Sigmoid colon (tissue), 7 donors: ENCODE measurements around the gene ARMC2. TPM values are rescaled to one million over a fixed set of nuclear protein-coding genes. Genes with fewer than 3 reads are reported as not detected.

Experiments
- DNase-seq: peaks from one replicate; pipeline ENCODE4 v3.0.0-alpha.2; 2019
- H3K27ac ChIP-seq, 4 donors: fragments of 200-600 bp; sonication (generic); one replicate each; pipeline ENCODE4 v1.5.1; 2016 to 2019; ENCODE audit warnings: mild to moderate bottlenecking in 1 of 4
- H3K27me3 ChIP-seq, 3 donors: fragments of 200-600 bp; sonication (generic); one replicate each; pipeline ENCODE4 v1.5.1; 2019; ENCODE audit warnings: mild to moderate bottlenecking in 1 of 3
- H3K36me3 ChIP-seq, 4 donors: fragments of 200-600 bp; sonication (generic); one replicate each; pipeline ENCODE4 v1.5.1; 2016 to 2019
- H3K4me1 ChIP-seq, 4 donors: fragments of 200-600 bp; sonication (generic); one replicate each; pipeline ENCODE4 v1.5.1; 2017 to 2019
- H3K4me3 ChIP-seq, 4 donors: fragments of 200-600 bp; sonication (generic); one replicate each; pipeline ENCODE4 v1.5.1; 2017 to 2019; ENCODE audit warnings: mild to moderate bottlenecking in 2 of 4, moderate library complexity in 1 of 4
- H3K9me3 ChIP-seq, 4 donors: fragments of 200-600 bp in 3 of 4; sonication (generic) in 3 of 4; one replicate each; pipeline versions ENCODE4 v1.5.1 to v1.6.1; 2013 to 2019
- EP300 ChIP-seq, 4 donors: sonication (generic); formaldehyde crosslinking; IDR thresholded peaks; one replicate each; pipeline ENCODE4 v1.6.1; 2017; ENCODE audit warnings: antibody characterized with exemption in 4 of 4
- POLR2A ChIP-seq, 2 donors: fragments of 450-650 bp; IDR thresholded peaks; one replicate each; pipeline ENCODE4 v1.6.1; 2016; ENCODE audit warnings: antibody characterized with exemption in 2 of 2, mild to moderate bottlenecking in 2 of 2, moderate library complexity in 2 of 2
- POLR2AphosphoS5 ChIP-seq, 4 donors: sonication (generic); formaldehyde crosslinking; IDR thresholded peaks; one replicate each; pipeline ENCODE4 v1.6.1; 2017; ENCODE audit warnings: antibody characterized with exemption in 4 of 4
- WGBS, 2 donors: extraction: QIAGEN DNeasy Blood & Tissue Kit; methylation state at CpG; one replicate each; pipeline ENCODE4 v1.1.7; 2013; 5-methylcytosine and 5-hydroxymethylcytosine counted together
- intact Hi-C: fragments of 100-400 bp; cut with DNase I; formaldehyde crosslinking; loops from one replicate; pipeline ENCODE4 v1.15.1; 2023
- polyA plus RNA-seq, 3 donors: library from polyadenylated mRNA; stranded (reverse); fragments of 200-250 nt; gene quantifications; one replicate each; pipeline ENCODE4 v1.2.3, GENCODE V29; 2013
- total RNA-seq, 4 donors: library from RNA; depleted of rRNA; stranded (reverse); fragments of >200 nt; gene quantifications; one replicate each; pipeline ENCODE4 v1.1.0, GENCODE V29; 2016
- TF ChIP-seq, protein P1 (sequence below), 4 experiments: fragments of 450-650 bp in 3 of 4; fragments of 200-600 bp in 1 of 4; IDR thresholded peaks; one replicate each; pipeline ENCODE4 v1.5.1; 2016 to 2019; ENCODE audit warnings: antibody characterized with exemption in 4 of 4, mild to moderate bottlenecking in 3 of 4, moderate library complexity in 2 of 4
- donor health status: healthy with polysubstance abuse.
- donor health status: Bipolar disorder and iron deficiency.
- donor health status: healthy.

Gene ARMC2
- total and polyA plus RNA-seq, 7 donors = under 0.01 to 8.6 (median 2.5) TPM

GRCh38 chr6:109009236-109009961 is 161.2 kb downstream of the ARMC2 start:
- TF ChIP-seq, protein P1, sequence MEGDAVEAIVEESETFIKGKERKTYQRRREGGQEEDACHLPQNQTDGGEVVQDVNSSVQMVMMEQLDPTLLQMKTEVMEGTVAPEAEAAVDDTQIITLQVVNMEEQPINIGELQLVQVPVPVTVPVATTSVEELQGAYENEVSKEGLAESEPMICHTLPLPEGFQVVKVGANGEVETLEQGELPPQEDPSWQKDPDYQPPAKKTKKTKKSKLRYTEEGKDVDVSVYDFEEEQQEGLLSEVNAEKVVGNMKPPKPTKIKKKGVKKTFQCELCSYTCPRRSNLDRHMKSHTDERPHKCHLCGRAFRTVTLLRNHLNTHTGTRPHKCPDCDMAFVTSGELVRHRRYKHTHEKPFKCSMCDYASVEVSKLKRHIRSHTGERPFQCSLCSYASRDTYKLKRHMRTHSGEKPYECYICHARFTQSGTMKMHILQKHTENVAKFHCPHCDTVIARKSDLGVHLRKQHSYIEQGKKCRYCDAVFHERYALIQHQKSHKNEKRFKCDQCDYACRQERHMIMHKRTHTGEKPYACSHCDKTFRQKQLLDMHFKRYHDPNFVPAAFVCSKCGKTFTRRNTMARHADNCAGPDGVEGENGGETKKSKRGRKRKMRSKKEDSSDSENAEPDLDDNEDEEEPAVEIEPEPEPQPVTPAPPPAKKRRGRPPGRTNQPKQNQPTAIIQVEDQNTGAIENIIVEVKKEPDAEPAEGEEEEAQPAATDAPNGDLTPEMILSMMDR (IDR thresholded peaks at IDR 0.05) = peak in 1 of 4 experiments; percentile 27
- no peak for TF ChIP-seq EP300 (IDR thresholded peaks at IDR 0.05)
- TF ChIP-seq POLR2AphosphoS5 (IDR thresholded peaks at IDR 0.05) = peak; percentile 80 to 93 (median 84)
- peak; percentile 59 to 63 for TF ChIP-seq POLR2A (IDR thresholded peaks at IDR 0.05)
- peak; percentile 97 for DNase-seq
- peak overlapping the region; percentile 93 to 98 (median 97) for H3K4me3 ChIP-seq
- WGBS, 2 donors = 1% methylated on average over 80 of the region's 80 CpGs
- no peaks in the 10 kb centered on the region for H3K27me3 ChIP-seq
- no peaks in the 10 kb centered on the region for H3K9me3 ChIP-seq
- intact Hi-C loops = loop anchor here (2.0 to 5.0 kb wide), 3 partner anchors 63 to 452 kb away; no protein-coding TSS in a partner anchor
- H3K27ac ChIP-seq = peak overlapping the region; percentile 92 to 98 (median 96)
- H3K4me1 ChIP-seq = peaks cover 0 to 47% (median 35%) of the 10 kb centered on the region in 4 donors
- no peaks in the 10 kb centered on the region for H3K36me3 ChIP-seq

DNA sequence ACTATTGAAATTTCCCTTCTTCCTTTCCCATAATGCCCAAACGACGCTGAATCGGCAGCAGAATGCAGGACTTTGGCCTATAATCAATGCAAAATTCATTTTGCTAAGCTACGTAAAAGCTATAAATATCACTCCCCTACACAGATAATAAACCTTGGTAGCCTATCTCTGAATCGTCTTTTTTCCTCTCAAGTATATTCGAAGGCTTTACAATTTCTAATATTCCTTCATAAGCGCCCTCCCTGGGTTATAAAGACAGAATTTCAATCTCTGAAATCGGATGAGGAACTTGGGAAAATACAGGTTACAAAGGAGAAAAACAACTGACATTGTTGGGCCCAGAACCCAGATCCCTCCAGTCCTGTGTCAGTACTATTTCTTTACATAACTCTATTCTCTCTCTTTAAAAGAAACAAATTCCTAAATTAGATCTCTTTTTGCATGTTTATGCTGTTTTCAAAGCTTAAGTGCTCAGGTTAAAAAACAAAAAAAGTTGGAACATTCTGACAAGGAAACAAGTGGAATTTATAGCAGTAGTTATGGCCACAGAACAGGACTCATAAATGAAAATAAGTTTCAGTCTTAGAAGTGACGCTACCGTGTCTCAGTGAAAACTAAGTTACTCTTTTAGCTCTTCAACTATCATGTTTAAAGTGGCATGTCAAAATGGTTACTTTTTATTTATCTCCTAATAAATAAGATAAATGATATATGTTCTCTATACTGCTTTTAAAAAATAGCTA is 161.9 kb downstream of the ARMC2 start:
- no peaks in the 10 kb centered on the region for H3K27me3 ChIP-seq
- H3K4me3 ChIP-seq = peak overlapping the region; percentile 93 to 98 (median 97)
- peaks cover 0 to 40% (median 31%) of the 10 kb centered on the region in 4 donors for H3K4me1 ChIP-seq
- no peaks in the 10 kb centered on the region for H3K36me3 ChIP-seq
- TF ChIP-seq EP300 (IDR thresholded peaks at IDR 0.05) (no peak), POLR2A (IDR thresholded peaks at IDR 0.05) (no peak), POLR2AphosphoS5 (IDR thresholded peaks at IDR 0.05) (no peak)
- TF ChIP-seq, protein P1 (IDR thresholded peaks at IDR 0.05) = no peak
- H3K9me3 ChIP-seq = no peaks in the 10 kb centered on the region
- intact Hi-C loops = loop anchor here (2.0 to 5.0 kb wide), 4 partner anchors 47 to 453 kb away; no protein-coding TSS in a partner anchor
- no peak for DNase-seq
- WGBS, 2 donors = 4 to 14% methylated on average over 10 of the region's 10 CpGs
- H3K27ac ChIP-seq = peak overlapping the region; percentile 92 to 98 (median 96)

DNA sequence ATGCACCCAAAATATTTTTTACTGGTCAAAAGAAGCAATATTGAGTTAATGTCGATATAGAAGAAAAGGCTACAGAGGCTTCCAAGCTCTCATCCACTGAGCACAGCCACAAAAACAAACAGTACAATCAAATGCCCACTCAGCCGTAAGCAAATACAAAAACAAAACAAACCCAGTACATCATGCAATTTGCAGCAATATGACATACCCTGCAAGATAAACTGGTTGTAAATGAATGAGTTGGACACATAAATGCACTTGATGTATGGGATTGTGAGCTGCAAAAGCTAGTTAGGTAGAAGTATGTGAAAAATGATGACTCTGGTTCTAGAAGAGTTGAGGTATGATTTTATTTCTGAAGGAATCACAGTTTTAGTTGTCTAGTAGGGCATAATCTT is 162.5 kb downstream of the ARMC2 start:
- 12 to 67% methylated on average over 2 of the region's 2 CpGs for WGBS, 2 donors
- H3K36me3 ChIP-seq = no peaks in the 10 kb centered on the region
- TF ChIP-seq EP300 (IDR thresholded peaks at IDR 0.05) (no peak), POLR2AphosphoS5 (IDR thresholded peaks at IDR 0.05) (no peak), POLR2A (IDR thresholded peaks at IDR 0.05) (no peak)
- peak overlapping the region; percentile 92 to 98 (median 96) for H3K27ac ChIP-seq
- no peaks in the 10 kb centered on the region for H3K9me3 ChIP-seq
- no peak for DNase-seq
- H3K4me3 ChIP-seq = no peak overlapping the region
- H3K4me1 ChIP-seq = peaks cover 0 to 34% (median 28%) of the 10 kb centered on the region in 4 donors
- no peaks in the 10 kb centered on the region for H3K27me3 ChIP-seq
- intact Hi-C loops = loop anchor here (5.0 kb wide), 1 partner anchor 47 kb away; no protein-coding TSS in a partner anchor

DNA sequence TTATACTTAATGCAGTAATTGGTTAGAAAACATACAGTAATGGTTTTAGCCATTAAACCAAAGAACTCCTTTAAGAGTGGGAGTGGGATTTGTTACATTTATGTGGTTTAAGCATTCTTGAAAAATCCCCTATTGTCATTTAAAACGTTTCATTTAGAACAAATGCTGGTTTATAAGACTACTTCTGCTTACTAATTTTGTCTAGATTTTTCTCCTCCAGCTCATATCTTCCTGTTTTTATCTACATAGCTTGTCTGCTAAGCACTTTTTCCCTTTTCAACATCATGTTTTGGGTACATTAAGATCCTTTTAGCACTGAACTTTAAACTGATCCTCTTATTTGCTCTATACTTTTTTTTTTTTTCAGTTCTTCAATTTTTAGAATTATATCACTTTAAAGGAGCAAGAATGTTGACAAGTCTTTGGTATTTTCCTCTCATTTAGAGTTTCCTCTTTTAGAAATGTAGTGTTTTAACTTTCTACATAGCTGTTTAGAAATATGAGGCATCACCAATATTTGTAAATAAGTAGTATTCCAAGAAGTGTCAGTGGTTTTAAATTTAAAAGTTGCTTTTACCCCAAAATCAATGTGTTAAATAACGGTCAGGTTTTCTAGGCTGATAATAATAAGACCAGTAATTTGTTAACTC is 165.6 kb downstream of the ARMC2 start:
- no peak for DNase-seq
- Histone ChIP-seq H3K4me3 (no peak overlapping the region), H3K27ac (peak overlapping the region in 3 of 4 donors; percentile 24 to 33 (median 30)), H3K36me3 (no peaks in the 10 kb centered on the region), H3K9me3 (no peaks in the 10 kb centered on the region), H3K27me3 (no peaks in the 10 kb centered on the region), H3K4me1 (peaks cover 0 to 15% (median 14%) of the 10 kb centered on the region in 4 donors)
- intact Hi-C loops = loop anchor here (5.0 kb wide), 1 partner anchor 44 kb away; no protein-coding TSS in a partner anchor
- 49 to 56% methylated on average over 2 of the region's 2 CpGs for WGBS, 2 donors
- TF ChIP-seq, protein P1 (IDR thresholded peaks at IDR 0.05) = no peak
- TF ChIP-seq EP300 (IDR thresholded peaks at IDR 0.05) (no peak), POLR2AphosphoS5 (IDR thresholded peaks at IDR 0.05) (no peak), POLR2A (IDR thresholded peaks at IDR 0.05) (no peak)
